Liver (tissue), 3 donors: Measurements from ENCODE around the gene PSMG2.

Source experiments
- MAX ChIP-seq: IDR thresholded peaks from 2 replicates; pipeline ENCODE4 v1.6.1; 2016; ENCODE audit warnings: antibody characterized with exemption
- RAD21 ChIP-seq, 2 donors: IDR thresholded peaks; 2 replicates each; pipeline ENCODE4 v1.6.1; 2016; ENCODE audit warnings: antibody characterized with exemption in 2 of 2, mild to moderate bottlenecking in 2 of 2
- RXRA ChIP-seq, 2 donors: IDR thresholded peaks; 2 replicates each; pipeline ENCODE4 v1.6.1; 2017 to 2018; ENCODE audit warnings: antibody characterized with exemption in 2 of 2, mild to moderate bottlenecking in 1 of 2
- SP1 ChIP-seq: IDR thresholded peaks from 2 replicates; pipeline ENCODE4 v1.6.1; 2018; ENCODE audit warnings: antibody characterized with exemption, mild to moderate bottlenecking
- TAF1 ChIP-seq: conservative IDR thresholded peaks from 2 replicates; pipeline ENCODE4 v1.6.1; 2016; ENCODE audit warnings: antibody characterized with exemption, mild to moderate bottlenecking
- YY1 ChIP-seq: IDR thresholded peaks from 2 replicates; pipeline ENCODE4 v1.6.1; 2016; ENCODE audit warnings: antibody characterized with exemption, mild to moderate bottlenecking
- TF ChIP-seq, protein P1 (sequence below): fragments of 150-350 bp; IDR thresholded peaks from 2 replicates; pipeline ENCODE4 v1.5.1; 2017; ENCODE audit warnings: improper control_type of control experiment, low read depth, low read length; ENCODE audit not compliant: missing input control
- TF ChIP-seq, protein P2 (sequence below): IDR thresholded peaks from 2 replicates; pipeline ENCODE4 v1.6.1; 2016; ENCODE audit warnings: antibody characterized with exemption
- TF ChIP-seq, protein P3 (sequence below): IDR thresholded peaks from 2 replicates; pipeline ENCODE4 v1.6.1; 2016; ENCODE audit warnings: antibody characterized with exemption, mild to moderate bottlenecking
- donor health status: healthy.
- donor health status: healthy.

DNA sequence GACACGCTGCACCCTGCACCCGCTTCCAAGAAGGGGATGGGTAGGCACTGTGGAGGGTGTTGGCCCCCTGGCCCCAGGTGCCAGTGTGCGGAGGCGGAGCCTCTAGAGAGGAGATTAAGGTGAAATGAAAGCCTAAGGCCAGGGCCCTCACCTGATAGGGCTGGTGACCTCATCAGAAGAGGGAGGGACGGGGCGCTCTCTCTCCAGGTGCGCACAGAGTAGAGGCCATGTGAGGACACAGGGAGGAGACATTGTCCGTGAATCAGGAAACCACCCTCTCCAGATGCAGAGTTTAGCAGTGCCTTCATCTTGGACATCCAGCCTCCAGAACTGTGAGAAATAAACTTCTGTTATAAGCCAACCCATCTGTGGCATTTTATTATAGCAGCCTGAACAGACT is 62.3 kb downstream of the PSMG2 start:
- TF ChIP-seq, protein P1, sequence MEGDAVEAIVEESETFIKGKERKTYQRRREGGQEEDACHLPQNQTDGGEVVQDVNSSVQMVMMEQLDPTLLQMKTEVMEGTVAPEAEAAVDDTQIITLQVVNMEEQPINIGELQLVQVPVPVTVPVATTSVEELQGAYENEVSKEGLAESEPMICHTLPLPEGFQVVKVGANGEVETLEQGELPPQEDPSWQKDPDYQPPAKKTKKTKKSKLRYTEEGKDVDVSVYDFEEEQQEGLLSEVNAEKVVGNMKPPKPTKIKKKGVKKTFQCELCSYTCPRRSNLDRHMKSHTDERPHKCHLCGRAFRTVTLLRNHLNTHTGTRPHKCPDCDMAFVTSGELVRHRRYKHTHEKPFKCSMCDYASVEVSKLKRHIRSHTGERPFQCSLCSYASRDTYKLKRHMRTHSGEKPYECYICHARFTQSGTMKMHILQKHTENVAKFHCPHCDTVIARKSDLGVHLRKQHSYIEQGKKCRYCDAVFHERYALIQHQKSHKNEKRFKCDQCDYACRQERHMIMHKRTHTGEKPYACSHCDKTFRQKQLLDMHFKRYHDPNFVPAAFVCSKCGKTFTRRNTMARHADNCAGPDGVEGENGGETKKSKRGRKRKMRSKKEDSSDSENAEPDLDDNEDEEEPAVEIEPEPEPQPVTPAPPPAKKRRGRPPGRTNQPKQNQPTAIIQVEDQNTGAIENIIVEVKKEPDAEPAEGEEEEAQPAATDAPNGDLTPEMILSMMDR = no peak
- TF ChIP-seq, protein P2, sequence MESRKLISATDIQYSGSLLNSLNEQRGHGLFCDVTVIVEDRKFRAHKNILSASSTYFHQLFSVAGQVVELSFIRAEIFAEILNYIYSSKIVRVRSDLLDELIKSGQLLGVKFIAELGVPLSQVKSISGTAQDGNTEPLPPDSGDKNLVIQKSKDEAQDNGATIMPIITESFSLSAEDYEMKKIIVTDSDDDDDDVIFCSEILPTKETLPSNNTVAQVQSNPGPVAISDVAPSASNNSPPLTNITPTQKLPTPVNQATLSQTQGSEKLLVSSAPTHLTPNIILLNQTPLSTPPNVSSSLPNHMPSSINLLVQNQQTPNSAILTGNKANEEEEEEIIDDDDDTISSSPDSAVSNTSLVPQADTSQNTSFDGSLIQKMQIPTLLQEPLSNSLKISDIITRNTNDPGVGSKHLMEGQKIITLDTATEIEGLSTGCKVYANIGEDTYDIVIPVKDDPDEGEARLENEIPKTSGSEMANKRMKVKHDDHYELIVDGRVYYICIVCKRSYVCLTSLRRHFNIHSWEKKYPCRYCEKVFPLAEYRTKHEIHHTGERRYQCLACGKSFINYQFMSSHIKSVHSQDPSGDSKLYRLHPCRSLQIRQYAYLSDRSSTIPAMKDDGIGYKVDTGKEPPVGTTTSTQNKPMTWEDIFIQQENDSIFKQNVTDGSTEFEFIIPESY = no peak
- no peak for TF ChIP-seq MAX
- no peak for TF ChIP-seq SP1
- no peak for TF ChIP-seq RXRA (IDR thresholded peaks at IDR 0.05)
- TF ChIP-seq, protein P3, sequence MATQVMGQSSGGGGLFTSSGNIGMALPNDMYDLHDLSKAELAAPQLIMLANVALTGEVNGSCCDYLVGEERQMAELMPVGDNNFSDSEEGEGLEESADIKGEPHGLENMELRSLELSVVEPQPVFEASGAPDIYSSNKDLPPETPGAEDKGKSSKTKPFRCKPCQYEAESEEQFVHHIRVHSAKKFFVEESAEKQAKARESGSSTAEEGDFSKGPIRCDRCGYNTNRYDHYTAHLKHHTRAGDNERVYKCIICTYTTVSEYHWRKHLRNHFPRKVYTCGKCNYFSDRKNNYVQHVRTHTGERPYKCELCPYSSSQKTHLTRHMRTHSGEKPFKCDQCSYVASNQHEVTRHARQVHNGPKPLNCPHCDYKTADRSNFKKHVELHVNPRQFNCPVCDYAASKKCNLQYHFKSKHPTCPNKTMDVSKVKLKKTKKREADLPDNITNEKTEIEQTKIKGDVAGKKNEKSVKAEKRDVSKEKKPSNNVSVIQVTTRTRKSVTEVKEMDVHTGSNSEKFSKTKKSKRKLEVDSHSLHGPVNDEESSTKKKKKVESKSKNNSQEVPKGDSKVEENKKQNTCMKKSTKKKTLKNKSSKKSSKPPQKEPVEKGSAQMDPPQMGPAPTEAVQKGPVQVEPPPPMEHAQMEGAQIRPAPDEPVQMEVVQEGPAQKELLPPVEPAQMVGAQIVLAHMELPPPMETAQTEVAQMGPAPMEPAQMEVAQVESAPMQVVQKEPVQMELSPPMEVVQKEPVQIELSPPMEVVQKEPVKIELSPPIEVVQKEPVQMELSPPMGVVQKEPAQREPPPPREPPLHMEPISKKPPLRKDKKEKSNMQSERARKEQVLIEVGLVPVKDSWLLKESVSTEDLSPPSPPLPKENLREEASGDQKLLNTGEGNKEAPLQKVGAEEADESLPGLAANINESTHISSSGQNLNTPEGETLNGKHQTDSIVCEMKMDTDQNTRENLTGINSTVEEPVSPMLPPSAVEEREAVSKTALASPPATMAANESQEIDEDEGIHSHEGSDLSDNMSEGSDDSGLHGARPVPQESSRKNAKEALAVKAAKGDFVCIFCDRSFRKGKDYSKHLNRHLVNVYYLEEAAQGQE = no peak
- TF ChIP-seq TAF1 = no peak
- TF ChIP-seq RAD21 (IDR thresholded peaks at IDR 0.05) = no peak
- TF ChIP-seq YY1 = no peak
